Myometrial cell (primary cell): ENCODE results near the gene MMP8. TPM values are rescaled to one million over a fixed set of nuclear protein-coding genes. Genes with fewer than 3 reads are reported as not detected.

ENCODE experiments used
- total RNA-seq: library from RNA; depleted of rRNA; stranded (reverse); fragments of >200 nt; gene quantifications from 2 replicates; pipeline ENCODE4 v1.2.3, GENCODE V29; 2015

MMP8 gene
- not detected in 2 replicates for total RNA-seq

GRCh38 chr11:102724904-102725500 is at the start of gene MMP8:
Gene MMP8 (minus strand): TSS chr11:102724954. CDS start chr11:102724855, 99 bp downstream.

GRCh38 chr11:102705626-102706025 is 19.1 kb downstream of the MMP8 start, which contains the start of gene MMP27:
Gene MMP27 (minus strand): TSS chr11:102705769. CDS start chr11:102705714, 55 bp downstream.

Other genes starting within 250 kb of the MMP8 start
- gene MMP7, start 194.2 kb downstream of the MMP8 start, total RNA-seq, result 0.71 TPM in 1 of 2 replicates, not detected in the other
- gene MMP20, start 99.6 kb downstream of the MMP8 start, total RNA-seq, result not detected in 2 replicates
- gene MMP27, start 19.2 kb downstream of the MMP8 start, total RNA-seq, result not detected in 2 replicates
- 0.29 TPM in 1 of 2 replicates, not detected in the other for gene MMP10, start 55.7 kb upstream of the MMP8 start, total RNA-seq
- gene MMP1, start 73.2 kb upstream of the MMP8 start, total RNA-seq, result 0.18 TPM in 1 of 2 replicates, not detected in the other
- gene MMP3, start 118.7 kb upstream of the MMP8 start, total RNA-seq, result 0.29 and 2.3 TPM in 2 replicates
- not detected in 2 replicates for gene MMP12, start 150.0 kb upstream of the MMP8 start, total RNA-seq
- not detected in 2 replicates for gene MMP13, start 230.8 kb upstream of the MMP8 start, total RNA-seq